GM21529 (cell line): ENCODE measurements around the gene PAIP1.
"Not testable (repeated sequence)": the region's sequence is repeated elsewhere in the genome, so short reads cannot be mapped to it uniquely, and the experiment has no call there.

Experiments used
- ATAC-seq: cut with Tn5 transposase; IDR thresholded peaks from one replicate; pipeline ENCODE4 v1.9.1; 2021; ENCODE audit not compliant: unreplicated experiment

The PAIP1 gene, protein sequence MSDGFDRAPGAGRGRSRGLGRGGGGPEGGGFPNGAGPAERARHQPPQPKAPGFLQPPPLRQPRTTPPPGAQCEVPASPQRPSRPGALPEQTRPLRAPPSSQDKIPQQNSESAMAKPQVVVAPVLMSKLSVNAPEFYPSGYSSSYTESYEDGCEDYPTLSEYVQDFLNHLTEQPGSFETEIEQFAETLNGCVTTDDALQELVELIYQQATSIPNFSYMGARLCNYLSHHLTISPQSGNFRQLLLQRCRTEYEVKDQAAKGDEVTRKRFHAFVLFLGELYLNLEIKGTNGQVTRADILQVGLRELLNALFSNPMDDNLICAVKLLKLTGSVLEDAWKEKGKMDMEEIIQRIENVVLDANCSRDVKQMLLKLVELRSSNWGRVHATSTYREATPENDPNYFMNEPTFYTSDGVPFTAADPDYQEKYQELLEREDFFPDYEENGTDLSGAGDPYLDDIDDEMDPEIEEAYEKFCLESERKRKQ

DNA sequence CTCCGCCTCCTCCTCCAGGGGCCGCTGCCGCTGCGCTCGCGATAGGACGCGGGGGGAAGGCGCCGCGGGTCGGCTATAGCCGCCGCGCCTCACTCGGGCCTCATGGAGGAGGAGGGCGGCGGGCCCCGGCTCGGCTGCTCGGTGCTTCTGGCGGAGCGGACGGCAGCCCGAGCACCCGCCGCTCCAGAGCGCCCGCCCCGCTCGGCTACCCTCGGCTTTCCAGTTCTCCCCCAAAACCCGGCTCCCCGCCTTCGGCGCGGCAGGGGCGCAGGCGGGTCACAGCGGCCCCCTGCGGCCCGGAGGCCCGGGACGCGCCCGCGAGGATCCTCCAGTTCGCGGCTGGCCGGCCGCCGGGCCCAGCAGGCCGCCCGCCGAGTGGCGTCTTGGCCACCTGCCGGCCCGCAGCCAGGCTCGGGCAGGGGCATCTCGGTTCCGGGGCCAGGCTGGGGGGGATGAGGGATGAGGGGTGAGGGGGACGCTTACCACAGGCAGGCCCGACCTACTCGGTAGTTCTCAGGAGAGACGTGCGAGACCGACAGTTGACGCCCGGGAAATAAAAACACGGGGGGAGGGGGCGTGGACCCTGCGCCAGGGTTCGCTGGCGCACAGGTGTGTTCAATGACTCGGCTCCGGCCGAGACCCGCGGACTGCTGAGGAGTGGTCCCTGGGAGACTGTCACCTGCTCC, at the start of gene PAIP1:
TSS of gene PAIP1 (minus strand) at position 221 of the 686 bp plus-strand sequence. CDS start 231 bp downstream, outside the sequence.
- peak; percentile 77 for ATAC-seq

DNA sequence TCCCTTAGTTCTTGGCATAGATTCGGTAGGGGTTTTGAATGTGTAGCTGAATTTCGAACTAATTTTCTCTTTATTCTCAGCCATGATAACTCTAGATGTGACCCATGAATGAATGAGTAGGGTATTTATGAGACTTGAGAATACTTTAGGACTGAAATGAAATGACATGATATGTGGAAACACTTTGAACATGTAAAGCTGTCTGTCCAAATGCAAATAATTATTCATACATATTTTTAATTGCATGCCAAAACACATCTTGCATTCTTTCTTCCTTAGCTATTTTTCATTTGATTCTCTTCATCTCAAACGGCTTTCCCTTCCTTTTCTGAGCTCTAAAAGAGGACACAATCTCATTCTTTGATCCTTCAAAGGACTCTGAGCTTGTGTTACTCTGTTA, 49.5 kb upstream of the PAIP1 start:
- ATAC-seq = no peak

DNA sequence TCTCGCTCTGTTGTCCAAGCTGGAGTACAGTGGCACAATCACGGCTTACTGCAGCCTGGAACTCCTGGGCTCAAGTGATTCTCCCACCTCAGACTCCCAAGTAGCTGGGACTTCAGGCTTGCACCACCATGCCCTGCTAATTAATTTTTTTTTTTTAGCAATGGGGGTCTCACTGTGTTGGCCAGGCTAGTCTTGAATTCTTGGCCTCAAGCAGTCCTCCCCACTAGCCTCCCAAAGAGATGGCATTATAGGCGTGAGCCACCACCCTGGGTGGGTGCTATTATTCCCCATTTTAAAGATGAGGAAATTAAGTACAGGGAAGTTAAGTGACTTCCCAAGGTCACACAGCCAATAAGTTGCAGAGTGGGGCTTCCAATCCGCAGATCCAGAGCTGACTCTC, 47.8 kb upstream of the PAIP1 start:
- no peak for ATAC-seq

DNA sequence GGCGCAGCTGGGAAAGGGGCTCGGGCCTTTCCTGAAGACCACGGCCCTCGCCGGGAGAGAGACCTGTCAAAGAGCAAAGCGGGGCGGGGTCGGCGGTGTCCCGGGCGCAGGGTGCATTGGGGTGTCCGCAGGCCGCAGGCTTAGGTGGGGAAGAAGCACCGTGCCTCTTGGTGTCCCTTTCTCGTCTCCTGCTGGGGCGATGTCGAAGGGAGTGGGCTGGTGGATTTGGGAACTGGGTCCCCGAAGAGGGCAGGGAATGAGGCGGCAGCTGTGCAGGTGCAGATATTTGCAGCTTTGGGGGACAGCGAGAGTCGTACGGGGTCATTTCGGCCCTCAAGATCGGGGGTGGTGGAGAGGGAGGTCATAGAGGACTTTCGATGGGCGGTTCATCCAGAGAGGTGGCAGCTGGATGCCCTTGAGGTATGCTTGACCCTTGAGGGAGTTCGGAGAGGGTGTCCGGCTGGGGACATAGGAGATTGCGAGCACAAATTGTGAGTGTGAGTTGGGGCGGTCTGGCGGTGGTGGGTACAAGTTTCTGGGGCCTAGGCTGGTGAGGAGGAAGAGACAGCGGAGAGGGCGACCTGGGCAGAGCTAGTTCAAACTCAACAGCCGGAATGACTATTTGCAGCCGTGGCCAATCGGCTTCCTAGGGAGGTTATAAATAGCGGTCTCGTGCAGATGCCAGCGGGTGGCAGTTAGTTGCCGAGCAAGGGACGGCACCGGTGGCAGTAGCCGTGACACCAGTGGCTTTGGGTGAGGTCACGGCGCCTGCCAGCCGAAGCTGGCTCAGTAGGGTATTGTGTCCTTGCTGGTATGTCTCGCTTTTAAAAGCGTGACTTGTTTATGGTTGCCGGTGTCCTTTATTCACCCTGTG, 46.7 kb upstream of the PAIP1 start:
- ATAC-seq = peak; percentile 43

DNA sequence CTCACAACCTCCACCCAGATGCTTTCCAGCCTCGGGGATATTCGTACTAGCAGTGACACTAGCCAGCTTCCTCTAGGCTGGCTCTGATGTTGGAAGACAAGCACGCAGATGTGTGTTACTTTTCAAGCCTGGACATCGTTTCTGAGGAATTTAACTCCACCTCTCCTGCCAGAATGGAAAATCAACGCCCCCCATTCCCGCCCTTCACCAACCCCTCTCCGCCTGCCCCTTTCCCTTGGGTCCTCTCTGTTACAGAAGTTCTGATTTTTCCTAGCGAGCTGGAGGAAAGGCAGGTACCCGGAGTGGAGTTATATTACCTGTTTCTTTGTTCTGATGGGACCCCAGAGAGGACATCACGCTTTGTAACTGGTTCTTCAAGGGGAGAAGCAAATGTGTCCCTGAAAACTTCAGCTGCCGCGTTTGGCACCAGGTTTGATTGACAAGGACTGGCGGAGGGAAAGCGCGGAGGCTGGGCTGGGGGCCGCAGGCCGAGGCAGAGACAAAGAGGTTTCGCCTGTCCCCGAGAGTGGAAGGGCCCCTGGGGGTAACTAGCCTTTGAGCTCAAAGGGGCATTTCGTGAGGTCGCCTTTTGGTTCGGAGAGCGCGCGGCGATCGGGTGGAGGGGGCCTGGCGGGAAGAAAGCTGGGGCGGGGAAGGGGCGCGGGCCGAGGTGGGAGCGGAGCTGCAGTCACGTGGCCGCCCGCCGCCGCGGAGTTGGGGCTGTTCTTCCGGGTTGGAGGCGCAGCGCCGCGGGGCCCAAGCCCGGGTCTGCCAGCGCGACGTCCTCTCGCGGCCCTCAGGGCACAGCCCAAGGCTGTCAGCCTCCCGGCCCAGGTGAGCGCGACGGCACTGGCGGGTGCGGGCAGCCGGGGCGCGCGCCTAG, 45.8 kb upstream of the PAIP1 start, which contains the start of gene NNT:
TSS of gene NNT (plus strand) at position 720 of the 883 bp plus-strand sequence. CDS start 6,016 bp downstream, outside the sequence.
- peak; percentile 73 for ATAC-seq

DNA sequence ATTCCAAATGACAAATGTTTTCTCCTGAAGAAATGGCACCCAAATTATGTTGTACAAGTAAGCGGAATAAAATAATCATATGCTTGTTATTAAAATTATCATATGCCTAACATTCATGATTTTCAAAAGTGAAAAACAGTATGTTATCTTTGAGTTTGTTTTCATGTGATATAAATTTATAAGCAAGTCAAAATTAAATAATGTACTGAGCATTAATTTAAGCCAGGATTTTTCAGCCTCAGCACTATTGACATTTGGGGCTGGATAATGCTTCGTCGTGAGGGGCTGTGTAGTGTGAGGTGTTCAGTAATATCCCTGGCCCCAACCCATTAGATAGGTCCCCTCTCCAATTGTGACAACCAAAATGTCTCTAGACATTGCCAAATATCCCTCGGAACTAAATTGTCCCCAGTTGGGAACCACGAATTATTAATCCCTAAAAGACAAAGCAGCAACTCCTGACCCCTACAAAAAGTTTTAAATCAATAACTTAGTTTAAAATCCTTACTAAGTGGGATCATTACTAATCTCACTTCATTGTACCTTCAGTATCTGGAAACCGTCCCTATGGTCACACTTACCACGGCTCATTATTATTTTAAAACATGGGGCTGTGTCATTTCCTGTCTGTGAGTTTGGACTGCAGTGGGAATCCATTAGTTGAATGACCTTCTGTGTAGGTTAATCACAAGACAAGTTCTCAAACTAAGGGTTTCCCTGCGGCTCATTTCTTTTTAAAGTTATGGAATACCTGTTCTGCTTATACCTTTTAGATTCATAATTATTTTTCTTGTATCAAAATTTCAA, 44.8 kb upstream of the PAIP1 start:
- ATAC-seq = peak; percentile 35

DNA sequence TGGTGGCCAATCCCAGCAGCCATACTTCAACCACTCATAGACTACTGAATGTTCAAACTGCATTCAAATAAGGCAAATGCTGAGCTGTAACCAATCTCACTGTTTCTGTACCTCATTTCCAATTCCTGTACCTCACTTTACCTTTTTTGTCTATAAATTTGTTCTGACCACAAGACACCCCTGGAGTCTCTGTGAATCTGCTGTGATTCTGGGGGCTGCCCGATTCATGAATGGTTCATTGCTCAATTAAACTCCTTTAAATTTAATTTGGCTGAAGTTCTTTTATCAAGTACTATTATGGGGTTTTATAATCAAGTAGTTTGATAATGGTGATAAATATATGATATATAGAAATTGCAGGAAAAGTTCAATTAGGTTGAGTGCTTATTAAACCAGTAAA, 42.0 kb upstream of the PAIP1 start:
- ATAC-seq = not testable (repeated sequence)

DNA sequence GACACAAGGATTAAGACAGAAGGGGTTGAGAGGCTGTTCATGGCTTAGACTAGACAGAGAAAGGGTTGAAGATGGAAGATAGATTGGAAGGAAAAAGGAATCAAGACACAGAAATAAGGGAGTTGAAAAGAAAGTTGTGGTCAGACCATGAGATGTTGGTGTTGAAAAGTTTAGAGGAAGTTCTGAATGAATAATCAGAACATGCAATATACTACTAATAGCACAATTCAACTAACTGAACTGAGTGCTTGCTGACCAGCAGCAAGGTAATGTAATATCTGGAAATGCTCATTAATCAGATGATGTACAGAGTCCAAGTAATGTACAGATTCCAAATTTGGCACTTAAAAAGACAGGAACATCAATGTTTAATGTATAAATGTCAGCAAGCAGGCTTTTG, 35.5 kb upstream of the PAIP1 start:
- no peak for ATAC-seq

DNA sequence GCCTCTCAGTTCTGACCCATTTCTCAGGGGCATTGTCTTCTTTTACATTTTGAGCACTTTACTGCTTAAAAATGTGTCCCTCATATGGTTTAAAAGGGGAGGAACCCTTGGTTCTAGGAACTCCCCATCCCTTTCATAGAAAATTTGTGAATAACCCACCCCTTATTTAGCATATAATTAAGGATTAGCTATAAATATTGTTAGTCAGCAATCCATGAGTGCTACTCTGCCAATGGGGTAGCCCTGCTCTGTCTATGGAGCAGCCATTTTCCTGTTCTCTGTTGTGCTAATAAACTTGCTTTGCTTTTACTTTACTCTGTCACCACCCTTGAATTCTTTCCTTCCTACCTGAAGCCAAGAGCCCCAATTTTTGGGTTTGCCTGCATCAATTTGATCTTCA, 33.8 kb upstream of the PAIP1 start:
- ATAC-seq = no peak

DNA sequence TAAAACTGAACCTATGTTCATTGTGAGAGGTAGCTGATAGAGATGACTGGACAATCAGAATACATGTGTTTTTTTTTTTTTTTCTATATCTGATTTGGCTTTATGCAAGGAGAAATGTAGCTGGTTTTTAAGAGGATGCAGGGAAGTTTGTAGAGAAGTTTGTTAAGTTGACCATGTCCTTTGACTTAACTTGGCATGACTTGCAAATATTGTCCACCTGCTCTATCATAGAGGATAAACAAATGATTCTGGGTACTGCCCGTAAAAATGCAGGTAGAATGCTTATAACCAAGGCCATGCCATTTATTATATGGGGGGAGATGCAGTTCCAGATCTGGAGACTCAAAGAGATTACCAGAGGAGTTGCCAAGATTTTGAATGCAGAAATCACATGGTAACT, 32.4 kb upstream of the PAIP1 start:
- no peak for ATAC-seq

DNA sequence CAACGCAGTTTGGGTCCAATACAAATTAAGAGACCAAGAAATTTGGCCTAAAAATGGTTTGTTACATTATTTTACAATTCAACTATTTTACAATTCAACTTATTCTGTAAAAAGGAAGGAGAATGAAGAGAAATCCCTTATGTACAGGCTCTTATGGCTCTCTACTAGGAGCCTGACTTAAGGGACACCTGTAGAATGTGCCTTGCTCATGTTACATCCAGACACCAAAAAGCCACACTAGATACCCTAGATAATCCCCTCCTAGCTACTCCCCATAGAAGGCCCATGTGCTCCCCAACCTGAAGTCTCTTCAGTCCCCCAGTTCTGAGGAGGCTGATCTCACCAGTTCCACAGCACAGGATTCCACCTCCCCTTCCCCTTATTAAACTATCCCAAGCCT, 32.0 kb upstream of the PAIP1 start:
- no peak for ATAC-seq

DNA sequence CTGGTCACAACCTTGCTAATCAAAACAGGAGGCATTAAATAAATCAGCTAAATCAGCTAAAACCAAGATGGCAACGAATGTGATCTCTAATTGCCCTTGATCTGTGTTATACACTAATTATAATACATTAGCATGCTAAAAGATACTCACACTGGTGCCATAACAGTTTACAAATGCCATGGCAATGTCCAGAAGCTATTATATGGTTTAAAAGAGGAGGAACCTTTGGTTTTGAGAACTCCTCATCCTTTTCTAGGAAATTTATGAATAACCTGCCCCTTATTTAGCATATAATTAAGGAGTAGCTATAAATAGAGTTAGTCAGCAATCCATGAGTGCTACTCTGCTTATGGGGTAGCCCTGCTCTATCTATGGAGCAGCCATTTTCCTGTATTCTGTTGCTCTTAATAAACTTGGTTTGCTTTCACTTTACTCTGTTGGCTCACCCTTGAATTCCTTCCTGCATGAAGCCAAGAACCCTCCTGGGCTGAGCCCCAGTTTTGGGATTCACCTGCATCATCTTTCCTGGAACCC, 27.4 kb upstream of the PAIP1 start:
- ATAC-seq = no peak

DNA sequence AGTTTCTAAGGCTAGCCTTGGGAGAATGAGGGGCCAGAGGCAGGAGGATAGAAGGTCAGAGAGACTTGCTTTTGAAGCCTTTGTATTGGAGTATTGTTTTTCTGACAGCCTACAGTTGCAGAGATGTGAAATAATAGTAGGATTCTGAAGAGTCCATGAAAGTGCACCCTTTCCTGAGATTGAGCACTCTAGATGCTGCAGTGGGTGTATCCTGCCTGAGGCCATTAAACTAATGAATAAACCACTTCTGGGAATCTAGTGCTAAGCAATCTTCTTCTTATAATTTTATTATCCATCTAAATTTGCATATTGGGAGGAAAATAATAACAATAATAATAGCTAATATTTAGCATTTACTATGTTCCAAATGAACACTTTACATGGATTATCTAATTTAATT, 26.8 kb upstream of the PAIP1 start:
- no peak for ATAC-seq

DNA sequence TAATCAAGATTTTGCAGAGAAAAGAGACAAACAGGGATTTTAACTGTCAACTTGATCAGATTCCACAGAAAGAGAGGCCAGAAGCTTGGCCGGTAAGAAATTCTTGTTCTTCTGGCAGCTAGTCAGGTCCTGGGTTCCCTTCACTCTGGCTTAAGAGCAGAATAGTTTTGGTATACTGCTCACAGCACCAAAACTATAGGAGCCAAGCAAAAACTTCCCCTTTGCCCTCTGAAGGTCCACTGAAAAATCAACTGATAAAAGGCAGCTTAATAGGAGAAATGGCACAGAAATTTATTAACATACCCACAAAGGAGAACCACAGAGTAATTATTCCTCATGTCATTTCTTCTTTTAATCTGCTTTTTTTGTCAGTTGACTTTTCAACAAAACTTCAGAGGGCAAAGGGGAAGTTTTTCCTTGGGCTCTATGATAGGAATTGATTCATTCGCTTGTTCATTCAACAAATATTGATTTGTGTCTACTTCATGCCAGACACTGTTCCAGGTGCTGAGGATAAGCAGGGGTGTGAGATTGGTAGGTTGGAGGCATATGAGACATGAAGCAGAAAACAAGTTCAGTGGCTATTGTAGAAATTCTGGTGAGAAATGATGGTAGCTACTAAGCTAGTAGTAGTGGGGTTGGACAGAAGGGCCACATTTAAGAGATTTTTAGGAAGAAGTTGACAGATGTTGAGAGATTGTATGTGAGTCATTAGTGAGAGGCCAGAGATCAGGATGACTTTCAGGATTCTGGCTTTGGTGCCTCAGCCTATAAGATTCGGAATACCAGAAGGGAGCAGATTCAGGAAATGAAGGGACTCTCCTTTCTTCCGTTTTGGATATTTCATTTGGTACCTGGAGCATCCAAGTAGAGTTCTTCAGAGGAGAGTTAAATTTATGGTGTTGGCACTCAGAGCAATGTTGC, 25.5 kb upstream of the PAIP1 start:
- ATAC-seq = no peak

DNA sequence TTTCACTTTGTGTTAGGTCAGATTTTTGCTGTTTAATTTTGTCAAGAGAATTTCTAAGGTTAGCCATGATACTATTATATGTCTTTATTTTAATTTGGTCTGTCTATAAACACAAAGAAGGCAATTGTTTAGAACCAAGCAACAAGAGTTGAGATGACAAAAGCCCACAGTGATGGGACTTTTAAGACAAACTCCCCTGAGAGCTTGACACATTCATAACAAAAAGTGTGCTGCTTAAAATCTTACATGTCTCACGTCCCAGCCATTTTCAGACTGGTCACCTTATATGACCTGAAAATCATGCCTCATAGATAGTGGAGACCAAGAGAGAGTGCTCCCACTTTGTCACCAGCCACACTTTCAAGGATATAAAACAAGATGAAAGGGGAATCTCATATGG, 24.5 kb upstream of the PAIP1 start:
- no peak for ATAC-seq

DNA sequence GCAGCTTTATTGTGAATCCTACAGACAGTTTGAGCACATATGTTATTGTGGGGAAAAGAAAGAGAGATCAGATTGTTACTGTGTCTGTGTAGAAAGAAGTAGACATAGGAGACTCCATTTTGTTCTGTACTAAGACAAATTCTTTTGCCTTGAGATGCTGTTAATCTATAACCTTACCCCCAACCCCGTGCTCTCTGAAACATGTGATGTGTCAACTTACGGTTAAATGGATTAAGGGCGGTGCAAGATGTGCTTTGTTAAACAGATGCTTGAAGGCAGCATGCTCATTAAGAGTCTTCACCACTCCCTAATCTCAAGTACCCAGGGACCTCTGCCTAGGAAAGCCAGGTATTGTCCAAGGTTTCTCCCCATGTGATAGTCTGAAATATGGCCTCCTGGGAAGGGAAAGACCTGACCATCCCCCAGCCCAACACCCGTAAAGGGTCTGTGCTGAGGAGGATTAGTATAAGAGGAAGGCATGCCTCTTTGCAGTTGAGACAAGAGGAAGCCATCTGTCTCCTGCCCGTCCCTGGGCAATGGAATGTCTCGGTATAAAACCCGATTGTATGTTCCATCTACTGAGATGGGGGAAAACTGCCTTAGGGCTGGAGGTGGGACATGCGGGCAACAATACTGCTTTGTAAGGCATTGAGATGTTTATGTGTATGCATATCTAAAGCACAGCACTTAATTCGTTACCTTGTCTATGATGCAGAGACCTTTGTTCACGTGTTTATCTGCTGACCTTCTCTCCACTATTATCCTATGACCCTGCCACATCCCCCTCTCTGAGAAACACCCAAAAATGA, 23.7 kb upstream of the PAIP1 start:
- ATAC-seq = not testable (repeated sequence)

DNA sequence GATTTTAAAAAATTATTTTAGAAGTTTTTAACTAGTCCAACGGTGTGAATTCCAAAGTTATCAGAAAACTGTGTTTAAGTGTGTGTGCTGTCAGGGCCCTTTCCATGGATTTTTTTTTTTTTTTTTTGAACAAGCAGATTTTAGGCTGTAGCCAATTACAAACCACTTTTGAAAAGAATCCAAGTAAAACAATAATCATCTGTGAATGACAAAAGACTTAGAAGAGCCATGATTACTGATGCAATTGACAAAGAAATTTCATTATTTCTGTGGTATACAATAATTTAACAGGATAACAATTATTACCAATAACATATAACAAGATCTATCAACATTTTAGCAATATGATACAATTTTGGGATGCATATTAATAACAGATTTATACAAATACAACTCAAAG, 16.2 kb upstream of the PAIP1 start:
- no peak for ATAC-seq
